ENCODE data around the gene GPR137C.

DNA sequence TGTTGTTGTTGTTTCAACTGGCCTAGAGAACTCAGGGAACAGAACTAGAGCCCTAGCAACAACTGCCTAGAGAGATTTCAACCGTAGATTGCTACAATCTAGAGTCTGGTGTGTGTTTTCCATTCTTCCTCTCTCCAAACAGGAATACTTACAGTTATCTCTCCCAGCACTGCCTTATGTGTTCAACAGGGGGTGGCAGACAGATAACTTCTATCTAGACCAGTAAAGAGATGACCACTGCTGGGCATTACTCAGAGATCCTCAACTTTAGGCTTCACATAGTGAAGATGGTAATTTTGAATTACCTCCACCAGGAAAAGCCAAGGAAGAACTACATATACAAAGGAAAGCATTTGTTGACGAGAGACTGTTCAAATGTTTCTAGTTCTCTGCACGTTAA is 5.1 kb upstream of the GPR137C start:
- no peak for TF ChIP-seq RCOR1 (IDR thresholded peaks at IDR 0.05; ENCODE audit: insufficient replicate concordance, low read length)
- TF ChIP-seq NFE2L2 (IDR thresholded peaks at IDR 0.05; ENCODE audit: low read depth, low read length): no peak
- TF ChIP-seq RAD21 (IDR thresholded peaks at IDR 0.05; ENCODE audit: low read length): no peak
- no peak for TF ChIP-seq RFX5 (IDR thresholded peaks at IDR 0.05; ENCODE audit: low read depth, low read length)
- TF ChIP-seq, protein P1, sequence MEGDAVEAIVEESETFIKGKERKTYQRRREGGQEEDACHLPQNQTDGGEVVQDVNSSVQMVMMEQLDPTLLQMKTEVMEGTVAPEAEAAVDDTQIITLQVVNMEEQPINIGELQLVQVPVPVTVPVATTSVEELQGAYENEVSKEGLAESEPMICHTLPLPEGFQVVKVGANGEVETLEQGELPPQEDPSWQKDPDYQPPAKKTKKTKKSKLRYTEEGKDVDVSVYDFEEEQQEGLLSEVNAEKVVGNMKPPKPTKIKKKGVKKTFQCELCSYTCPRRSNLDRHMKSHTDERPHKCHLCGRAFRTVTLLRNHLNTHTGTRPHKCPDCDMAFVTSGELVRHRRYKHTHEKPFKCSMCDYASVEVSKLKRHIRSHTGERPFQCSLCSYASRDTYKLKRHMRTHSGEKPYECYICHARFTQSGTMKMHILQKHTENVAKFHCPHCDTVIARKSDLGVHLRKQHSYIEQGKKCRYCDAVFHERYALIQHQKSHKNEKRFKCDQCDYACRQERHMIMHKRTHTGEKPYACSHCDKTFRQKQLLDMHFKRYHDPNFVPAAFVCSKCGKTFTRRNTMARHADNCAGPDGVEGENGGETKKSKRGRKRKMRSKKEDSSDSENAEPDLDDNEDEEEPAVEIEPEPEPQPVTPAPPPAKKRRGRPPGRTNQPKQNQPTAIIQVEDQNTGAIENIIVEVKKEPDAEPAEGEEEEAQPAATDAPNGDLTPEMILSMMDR (conservative IDR thresholded peaks at IDR 0.05; ENCODE audit: low read depth, low read length): no peak
- no peak for TF ChIP-seq FOS (IDR thresholded peaks at IDR 0.05; ENCODE audit: low read depth, low read length)
